ENCODE data around the gene CBARP.
A peak's percentile ranks its signal among the peaks of the same experiment; 100 is the strongest.

DNA sequence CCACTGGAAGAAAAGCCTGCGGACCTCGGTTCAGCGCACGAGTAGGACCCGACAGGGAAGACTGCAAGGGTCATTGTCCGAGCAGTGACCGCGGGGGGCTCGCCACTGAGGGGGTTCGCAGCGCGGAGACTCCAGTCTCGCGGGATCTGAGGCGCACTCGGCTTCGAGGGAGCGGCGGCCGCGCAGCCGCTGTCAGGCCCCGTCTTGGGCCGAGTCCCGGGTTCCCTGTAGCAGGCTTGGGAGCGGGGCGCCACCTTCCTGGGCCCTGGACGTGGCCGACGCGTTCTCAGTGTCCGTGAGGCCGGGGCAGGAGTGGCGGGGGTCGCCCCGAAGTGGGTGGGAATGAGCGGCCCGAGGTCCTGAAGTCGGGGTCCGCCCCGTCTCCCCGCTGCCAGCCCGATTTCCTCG lies 37.1 kb upstream of the CBARP start:
- TF ChIP-seq, protein P1, sequence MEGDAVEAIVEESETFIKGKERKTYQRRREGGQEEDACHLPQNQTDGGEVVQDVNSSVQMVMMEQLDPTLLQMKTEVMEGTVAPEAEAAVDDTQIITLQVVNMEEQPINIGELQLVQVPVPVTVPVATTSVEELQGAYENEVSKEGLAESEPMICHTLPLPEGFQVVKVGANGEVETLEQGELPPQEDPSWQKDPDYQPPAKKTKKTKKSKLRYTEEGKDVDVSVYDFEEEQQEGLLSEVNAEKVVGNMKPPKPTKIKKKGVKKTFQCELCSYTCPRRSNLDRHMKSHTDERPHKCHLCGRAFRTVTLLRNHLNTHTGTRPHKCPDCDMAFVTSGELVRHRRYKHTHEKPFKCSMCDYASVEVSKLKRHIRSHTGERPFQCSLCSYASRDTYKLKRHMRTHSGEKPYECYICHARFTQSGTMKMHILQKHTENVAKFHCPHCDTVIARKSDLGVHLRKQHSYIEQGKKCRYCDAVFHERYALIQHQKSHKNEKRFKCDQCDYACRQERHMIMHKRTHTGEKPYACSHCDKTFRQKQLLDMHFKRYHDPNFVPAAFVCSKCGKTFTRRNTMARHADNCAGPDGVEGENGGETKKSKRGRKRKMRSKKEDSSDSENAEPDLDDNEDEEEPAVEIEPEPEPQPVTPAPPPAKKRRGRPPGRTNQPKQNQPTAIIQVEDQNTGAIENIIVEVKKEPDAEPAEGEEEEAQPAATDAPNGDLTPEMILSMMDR (IDR thresholded peaks at IDR 0.05 in 2 of 3, conservative IDR thresholded peaks at IDR 0.05 in 1 of 3; ENCODE audit: borderline replicate concordance in 1 of 3, insufficient read depth in 1 of 3, low read depth in 2 of 3, low read length in 2 of 3): no peak
- TF ChIP-seq POLR2A (IDR thresholded peaks at IDR 0.05; ENCODE audit: borderline replicate concordance, extremely low read depth, insufficient read depth, insufficient read length): no peak
- no peak for TF ChIP-seq ZFX (IDR thresholded peaks at IDR 0.05)
- TF ChIP-seq, protein P2, sequence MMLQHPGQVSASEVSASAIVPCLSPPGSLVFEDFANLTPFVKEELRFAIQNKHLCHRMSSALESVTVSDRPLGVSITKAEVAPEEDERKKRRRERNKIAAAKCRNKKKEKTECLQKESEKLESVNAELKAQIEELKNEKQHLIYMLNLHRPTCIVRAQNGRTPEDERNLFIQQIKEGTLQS (IDR thresholded peaks at IDR 0.05): no peak
- TF ChIP-seq RAD21 (IDR thresholded peaks at IDR 0.05; ENCODE audit: low read depth): no peak
- TF ChIP-seq, protein P3, sequence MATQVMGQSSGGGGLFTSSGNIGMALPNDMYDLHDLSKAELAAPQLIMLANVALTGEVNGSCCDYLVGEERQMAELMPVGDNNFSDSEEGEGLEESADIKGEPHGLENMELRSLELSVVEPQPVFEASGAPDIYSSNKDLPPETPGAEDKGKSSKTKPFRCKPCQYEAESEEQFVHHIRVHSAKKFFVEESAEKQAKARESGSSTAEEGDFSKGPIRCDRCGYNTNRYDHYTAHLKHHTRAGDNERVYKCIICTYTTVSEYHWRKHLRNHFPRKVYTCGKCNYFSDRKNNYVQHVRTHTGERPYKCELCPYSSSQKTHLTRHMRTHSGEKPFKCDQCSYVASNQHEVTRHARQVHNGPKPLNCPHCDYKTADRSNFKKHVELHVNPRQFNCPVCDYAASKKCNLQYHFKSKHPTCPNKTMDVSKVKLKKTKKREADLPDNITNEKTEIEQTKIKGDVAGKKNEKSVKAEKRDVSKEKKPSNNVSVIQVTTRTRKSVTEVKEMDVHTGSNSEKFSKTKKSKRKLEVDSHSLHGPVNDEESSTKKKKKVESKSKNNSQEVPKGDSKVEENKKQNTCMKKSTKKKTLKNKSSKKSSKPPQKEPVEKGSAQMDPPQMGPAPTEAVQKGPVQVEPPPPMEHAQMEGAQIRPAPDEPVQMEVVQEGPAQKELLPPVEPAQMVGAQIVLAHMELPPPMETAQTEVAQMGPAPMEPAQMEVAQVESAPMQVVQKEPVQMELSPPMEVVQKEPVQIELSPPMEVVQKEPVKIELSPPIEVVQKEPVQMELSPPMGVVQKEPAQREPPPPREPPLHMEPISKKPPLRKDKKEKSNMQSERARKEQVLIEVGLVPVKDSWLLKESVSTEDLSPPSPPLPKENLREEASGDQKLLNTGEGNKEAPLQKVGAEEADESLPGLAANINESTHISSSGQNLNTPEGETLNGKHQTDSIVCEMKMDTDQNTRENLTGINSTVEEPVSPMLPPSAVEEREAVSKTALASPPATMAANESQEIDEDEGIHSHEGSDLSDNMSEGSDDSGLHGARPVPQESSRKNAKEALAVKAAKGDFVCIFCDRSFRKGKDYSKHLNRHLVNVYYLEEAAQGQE (IDR thresholded peaks at IDR 0.05; ENCODE audit: low read depth): no peak
- TF ChIP-seq POLR2AphosphoS5 (IDR thresholded peaks at IDR 0.05; ENCODE audit: low read depth, low read length): no peak
- TF ChIP-seq EZH2 (IDR thresholded peaks at IDR 0.05): no peak
- no peak for TF ChIP-seq EZH2phosphoT487 (IDR thresholded peaks at IDR 0.05; ENCODE audit: borderline replicate concordance)
- TF ChIP-seq, protein P4, sequence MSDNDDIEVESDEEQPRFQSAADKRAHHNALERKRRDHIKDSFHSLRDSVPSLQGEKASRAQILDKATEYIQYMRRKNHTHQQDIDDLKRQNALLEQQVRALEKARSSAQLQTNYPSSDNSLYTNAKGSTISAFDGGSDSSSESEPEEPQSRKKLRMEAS (IDR thresholded peaks at IDR 0.05): 0 out of 2 replicates have a peak, but pooled peaks have one; percentile 5
